ENCODE results near the gene SERPIND1. TPM values are rescaled to one million over a fixed set of nuclear protein-coding genes. Genes with fewer than 3 reads are reported as not detected.
A peak's percentile ranks its signal among the peaks of the same experiment; 100 is the strongest.

Gene SERPIND1
- total RNA-seq, 4 donors from 2014 or later: not detected

GRCh38 chr22:20783844-20784723, 10.2 kb downstream of the SERPIND1 start:
- Histone ChIP-seq H3K27me3 (no peaks in the 10 kb centered on the region), H3K36me3 (peaks cover 0 to 40% (median 0%) of the 10 kb centered on the region in 3 donors), H3K27ac (no peak overlapping the region), H3K4me1 (peaks cover 0 to 4% (median 0%) of the 10 kb centered on the region in 4 donors), H3K4me3 (no peak overlapping the region), H3K9me3 (no peaks in the 10 kb centered on the region)
- DNase-seq: peak in 2 of 3 donors; percentile 63 to 84
- TF ChIP-seq POLR2A (IDR thresholded peaks at IDR 0.05): no peak
- TF ChIP-seq, protein P1, sequence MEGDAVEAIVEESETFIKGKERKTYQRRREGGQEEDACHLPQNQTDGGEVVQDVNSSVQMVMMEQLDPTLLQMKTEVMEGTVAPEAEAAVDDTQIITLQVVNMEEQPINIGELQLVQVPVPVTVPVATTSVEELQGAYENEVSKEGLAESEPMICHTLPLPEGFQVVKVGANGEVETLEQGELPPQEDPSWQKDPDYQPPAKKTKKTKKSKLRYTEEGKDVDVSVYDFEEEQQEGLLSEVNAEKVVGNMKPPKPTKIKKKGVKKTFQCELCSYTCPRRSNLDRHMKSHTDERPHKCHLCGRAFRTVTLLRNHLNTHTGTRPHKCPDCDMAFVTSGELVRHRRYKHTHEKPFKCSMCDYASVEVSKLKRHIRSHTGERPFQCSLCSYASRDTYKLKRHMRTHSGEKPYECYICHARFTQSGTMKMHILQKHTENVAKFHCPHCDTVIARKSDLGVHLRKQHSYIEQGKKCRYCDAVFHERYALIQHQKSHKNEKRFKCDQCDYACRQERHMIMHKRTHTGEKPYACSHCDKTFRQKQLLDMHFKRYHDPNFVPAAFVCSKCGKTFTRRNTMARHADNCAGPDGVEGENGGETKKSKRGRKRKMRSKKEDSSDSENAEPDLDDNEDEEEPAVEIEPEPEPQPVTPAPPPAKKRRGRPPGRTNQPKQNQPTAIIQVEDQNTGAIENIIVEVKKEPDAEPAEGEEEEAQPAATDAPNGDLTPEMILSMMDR (IDR thresholded peaks at IDR 0.05): peak; percentile 37 to 72 (median 61)

- Histone ChIP-seq H3K27me3 (no peaks in the 10 kb centered on the region), H3K36me3 (peaks cover 0 to 33% (median 0%) of the 10 kb centered on the region in 3 donors), H3K4me3 (no peak overlapping the region), H3K9me3 (no peaks in the 10 kb centered on the region), H3K27ac (no peak overlapping the region), H3K4me1 (peaks cover 0 to 4% (median 0%) of the 10 kb centered on the region in 4 donors)
- DNase-seq: no peak
- TF ChIP-seq, protein P1 (IDR thresholded peaks at IDR 0.05): no peak
- TF ChIP-seq POLR2A (IDR thresholded peaks at IDR 0.05): no peak
Observed at GRCh38 chr22:20785415-20785814, 11.5 kb downstream of the SERPIND1 start.

DNA sequence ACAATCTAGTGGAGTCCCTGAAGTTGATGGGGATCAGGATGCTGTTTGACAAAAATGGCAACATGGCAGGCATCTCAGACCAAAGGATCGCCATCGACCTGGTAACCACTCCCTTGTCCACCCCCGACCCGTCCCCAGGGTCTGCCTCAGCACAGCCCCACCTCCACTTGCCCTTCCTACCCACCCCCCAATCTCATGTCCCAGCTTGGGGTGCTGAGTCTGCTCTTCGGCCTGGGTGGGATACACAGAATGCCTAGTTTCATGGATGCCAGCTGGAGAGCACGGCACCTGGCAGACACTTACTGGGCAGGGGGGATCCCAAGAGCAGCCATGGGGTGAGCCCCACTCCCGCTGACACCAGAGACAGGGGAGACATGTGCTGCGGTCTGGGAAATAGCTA, 12.1 kb downstream of the SERPIND1 start:
- Histone ChIP-seq H3K27me3 (no peaks in the 10 kb centered on the region), H3K4me3 (no peak overlapping the region), H3K9me3 (no peaks in the 10 kb centered on the region), H3K27ac (no peak overlapping the region), H3K4me1 (peaks cover 0 to 4% (median 0%) of the 10 kb centered on the region in 4 donors), H3K36me3 (peaks cover 0 to 34% (median 0%) of the 10 kb centered on the region in 3 donors)
- no peak for TF ChIP-seq POLR2A (IDR thresholded peaks at IDR 0.05)
- TF ChIP-seq, protein P1 (IDR thresholded peaks at IDR 0.05): no peak
- no peak for DNase-seq

DNA sequence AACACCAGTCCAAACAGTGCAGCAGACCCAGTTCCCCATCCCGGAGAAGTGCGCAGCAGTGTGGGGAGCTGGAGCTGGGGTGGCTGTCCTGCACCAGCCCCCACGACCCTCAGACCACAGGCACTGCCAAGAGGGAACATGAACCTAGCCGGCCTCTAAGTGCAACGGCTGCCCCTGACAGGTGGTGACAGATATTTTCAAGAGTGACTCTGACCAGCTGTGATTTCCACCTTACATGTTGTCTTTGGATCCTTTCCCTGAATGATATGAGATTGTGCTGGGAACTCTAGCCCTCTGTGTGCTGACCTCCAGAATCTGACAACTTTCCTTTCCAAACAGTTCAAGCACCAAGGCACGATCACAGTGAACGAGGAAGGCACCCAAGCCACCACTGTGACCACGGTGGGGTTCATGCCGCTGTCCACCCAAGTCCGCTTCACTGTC, 12.6 kb downstream of the SERPIND1 start:
- no peak overlapping the region for H3K4me3 ChIP-seq
- peaks cover 0 to 4% (median 0%) of the 10 kb centered on the region in 4 donors for H3K4me1 ChIP-seq
- H3K27me3 ChIP-seq: no peaks in the 10 kb centered on the region
- no peak for DNase-seq
- peaks cover 0 to 35% (median 0%) of the 10 kb centered on the region in 3 donors for H3K36me3 ChIP-seq
- TF ChIP-seq, protein P1 (IDR thresholded peaks at IDR 0.05): no peak
- no peak for TF ChIP-seq POLR2A (IDR thresholded peaks at IDR 0.05)
- no peaks in the 10 kb centered on the region for H3K9me3 ChIP-seq
- no peak overlapping the region for H3K27ac ChIP-seq

GRCh38 chr22:20787223-20787622, 13.3 kb downstream of the SERPIND1 start:
- Histone ChIP-seq H3K9me3 (no peaks in the 10 kb centered on the region), H3K36me3 (peaks cover 0 to 42% (median 0%) of the 10 kb centered on the region in 3 donors), H3K27ac (no peak overlapping the region)

More at GRCh38 chr22:20787223-20787622, 13.3 kb downstream of the SERPIND1 start:
- Histone ChIP-seq H3K27me3 (no peaks in the 10 kb centered on the region), H3K4me1 (peaks cover 0 to 4% (median 0%) of the 10 kb centered on the region in 4 donors), H3K4me3 (no peak overlapping the region)
- TF ChIP-seq, protein P1 (IDR thresholded peaks at IDR 0.05): no peak
- TF ChIP-seq POLR2A (IDR thresholded peaks at IDR 0.05): no peak
- DNase-seq: no peak

Data from Peyer's patch (tissue), 4 donors.